OCI-LY1 (cell line): ENCODE data around the gene NFATC2IP.
A peak's percentile ranks its signal among the peaks of the same experiment; 100 is the strongest.

Source experiments
- H2AFZ ChIP-seq: fragments of 200-600 bp; sonication (generic), shearing (Covaris generic); 2 replicates; pipeline ENCODE4 v1.6.0; 2014; ENCODE audit warnings: antibody characterized with exemption, mild to moderate bottlenecking, low read length
- H3F3A ChIP-seq: fragments of 200-600 bp; sonication (generic), shearing (Covaris generic); 2 replicates; pipeline ENCODE4 v1.6.0; 2014; ENCODE audit warnings: mild to moderate bottlenecking, antibody characterized with exemption, low read length, moderate library complexity; ENCODE audit not compliant: insufficient read depth
- H3K27ac ChIP-seq: fragments of 200-600 bp; sonication (generic); 2 replicates; pipeline ENCODE4 v1.5.1; 2014; ENCODE audit warnings: low read length, mixed run types, mild to moderate bottlenecking, low read depth; ENCODE audit not compliant: poor library complexity, severe bottlenecking
- H3K27me3 ChIP-seq: fragments of 200-600 bp; sonication (generic); 2 replicates; pipeline ENCODE4 v1.6.0; 2014; ENCODE audit warnings: antibody characterized with exemption, mild to moderate bottlenecking, low read length, moderate library complexity; ENCODE audit not compliant: insufficient read depth
- H3K36me3 ChIP-seq: fragments of 200-600 bp; sonication (generic); 2 replicates; pipeline ENCODE4 v1.6.1; 2014; ENCODE audit warnings: mild to moderate bottlenecking, antibody characterized with exemption, low read length, moderate library complexity, mixed read lengths; ENCODE audit not compliant: insufficient read depth
- H3K4me1 ChIP-seq: fragments of 200-600 bp; sonication (generic); 2 replicates; pipeline ENCODE4 v1.5.1; 2014; ENCODE audit warnings: mild to moderate bottlenecking, low read length, moderate library complexity; ENCODE audit not compliant: insufficient read depth, severe bottlenecking
- H3K4me2 ChIP-seq: fragments of 200-600 bp; sonication (generic), shearing (Covaris generic); 2 replicates; pipeline ENCODE4 v1.6.1; 2014; ENCODE audit warnings: low read length
- H3K4me3 ChIP-seq: fragments of 200-600 bp; sonication (generic); 2 replicates; pipeline ENCODE4 v1.5.1; 2014; ENCODE audit warnings: low read length, low read depth, mild to moderate bottlenecking, mixed read lengths; ENCODE audit not compliant: poor library complexity, severe bottlenecking
- H3K79me2 ChIP-seq: fragments of 200-600 bp; shearing (Covaris generic); 2 replicates; pipeline ENCODE4 v1.6.1; 2016; ENCODE audit warnings: mixed run types, low read length, mixed read lengths; ENCODE audit not compliant: insufficient read depth
- H3K9ac ChIP-seq: fragments of 200-600 bp; sonication (generic), shearing (Covaris generic); 2 replicates; pipeline ENCODE4 v1.6.1; 2014; ENCODE audit warnings: mild to moderate bottlenecking, low read length, mixed read lengths
- H3K9me2 ChIP-seq: fragments of 200-600 bp; sonication (generic), shearing (Covaris generic); 2 replicates; pipeline ENCODE4 v1.6.1; 2014; ENCODE audit warnings: low read depth, mild to moderate bottlenecking, low read length, mixed read lengths
- H3K9me3 ChIP-seq: fragments of 200-600 bp; shearing (Covaris generic); 2 replicates; pipeline ENCODE4 v1.6.1; 2014; ENCODE audit warnings: low read length, mixed read lengths
- H4K20me1 ChIP-seq: fragments of 200-600 bp; sonication (generic), shearing (Covaris generic); 2 replicates; pipeline ENCODE4 v1.6.0; 2016; ENCODE audit warnings: mild to moderate bottlenecking, low read length; ENCODE audit not compliant: insufficient read depth
- EZH2 ChIP-seq: fragments of 200-600 bp; sonication (generic), shearing (Covaris generic); IDR thresholded peaks from 2 replicates; pipeline ENCODE4 v1.8.0; 2017; ENCODE audit warnings: borderline replicate concordance, mixed run types, mild to moderate bottlenecking, antibody characterized with exemption, low read length, moderate library complexity, mixed read lengths
- TF ChIP-seq, protein P1 (sequence below): fragments of 200-600 bp; sonication (generic), shearing (Covaris generic); IDR thresholded peaks from 2 replicates; pipeline ENCODE4 v1.5.1; 2017; ENCODE audit warnings: mild to moderate bottlenecking, antibody characterized with exemption, low read length, moderate library complexity, mixed read lengths

The NFATC2IP gene

DNA sequence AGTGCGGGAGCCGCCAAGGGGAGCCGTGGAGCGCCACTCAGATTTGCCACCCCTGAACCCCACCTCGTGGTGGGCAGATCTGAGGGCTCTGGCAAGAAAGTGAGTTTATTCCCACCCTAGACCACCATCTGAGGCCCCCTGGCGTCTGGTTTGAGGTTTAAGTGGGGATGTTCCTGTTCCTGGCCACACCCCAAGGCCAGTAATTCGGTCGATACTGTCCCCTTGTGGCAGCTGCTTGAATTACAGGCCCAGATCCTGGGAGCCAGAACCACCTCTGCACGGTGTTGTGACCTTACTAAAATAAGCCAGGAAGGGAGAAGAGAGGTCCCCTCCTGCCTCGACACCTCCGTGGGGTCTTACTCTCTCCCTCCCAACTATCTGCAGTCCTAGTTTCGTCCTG, 30.8 kb downstream of the NFATC2IP start:
- no peak for TF ChIP-seq EZH2
- TF ChIP-seq, protein P1, sequence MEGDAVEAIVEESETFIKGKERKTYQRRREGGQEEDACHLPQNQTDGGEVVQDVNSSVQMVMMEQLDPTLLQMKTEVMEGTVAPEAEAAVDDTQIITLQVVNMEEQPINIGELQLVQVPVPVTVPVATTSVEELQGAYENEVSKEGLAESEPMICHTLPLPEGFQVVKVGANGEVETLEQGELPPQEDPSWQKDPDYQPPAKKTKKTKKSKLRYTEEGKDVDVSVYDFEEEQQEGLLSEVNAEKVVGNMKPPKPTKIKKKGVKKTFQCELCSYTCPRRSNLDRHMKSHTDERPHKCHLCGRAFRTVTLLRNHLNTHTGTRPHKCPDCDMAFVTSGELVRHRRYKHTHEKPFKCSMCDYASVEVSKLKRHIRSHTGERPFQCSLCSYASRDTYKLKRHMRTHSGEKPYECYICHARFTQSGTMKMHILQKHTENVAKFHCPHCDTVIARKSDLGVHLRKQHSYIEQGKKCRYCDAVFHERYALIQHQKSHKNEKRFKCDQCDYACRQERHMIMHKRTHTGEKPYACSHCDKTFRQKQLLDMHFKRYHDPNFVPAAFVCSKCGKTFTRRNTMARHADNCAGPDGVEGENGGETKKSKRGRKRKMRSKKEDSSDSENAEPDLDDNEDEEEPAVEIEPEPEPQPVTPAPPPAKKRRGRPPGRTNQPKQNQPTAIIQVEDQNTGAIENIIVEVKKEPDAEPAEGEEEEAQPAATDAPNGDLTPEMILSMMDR = peak; percentile 88
- H3K36me3 ChIP-seq = peaks cover 7% of the 10 kb centered on the region
- H2AFZ ChIP-seq = no peak overlapping the region

DNA sequence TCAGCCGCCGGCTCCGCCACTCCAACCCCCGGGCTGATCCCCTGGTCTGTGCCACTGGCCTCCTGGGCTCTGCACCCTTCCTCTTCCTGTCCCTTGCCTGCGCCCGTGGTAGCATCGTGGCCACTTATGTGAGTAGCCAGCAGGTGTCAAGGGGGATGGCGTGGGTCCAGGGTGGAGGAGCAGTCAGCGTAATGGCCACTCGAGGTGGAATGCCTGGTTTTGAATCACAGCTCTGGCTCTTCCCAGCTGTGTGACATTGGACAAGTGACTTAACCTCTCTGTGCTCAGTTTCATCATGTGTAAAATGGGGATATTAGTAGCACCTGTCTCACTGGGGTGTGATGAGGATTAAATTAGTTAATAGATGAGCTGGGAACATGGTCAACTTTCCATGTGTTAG, 31.7 kb downstream of the NFATC2IP start:
- no peak overlapping the region for H2AFZ ChIP-seq
- no peak overlapping the region for H3K4me3 ChIP-seq
- no peaks in the 10 kb centered on the region for H3F3A ChIP-seq
- peaks cover 7% of the 10 kb centered on the region for H3K36me3 ChIP-seq
- H3K9me2 ChIP-seq = no peaks in the 10 kb centered on the region
- TF ChIP-seq, protein P1 = no peak
- TF ChIP-seq EZH2 = no peak
- H3K79me2 ChIP-seq = no peaks in the 10 kb centered on the region
- no peak overlapping the region for H3K4me2 ChIP-seq
- H3K4me1 ChIP-seq = peaks cover 12% of the 10 kb centered on the region
- no peaks in the 10 kb centered on the region for H3K27me3 ChIP-seq
- H3K9me3 ChIP-seq = 0 out of 2 replicates have a peak, but pooled peaks cover 3% of the 10 kb centered on the region
- H3K27ac ChIP-seq = no peak overlapping the region
- H4K20me1 ChIP-seq = no peaks in the 10 kb centered on the region
- H3K9ac ChIP-seq = no peak overlapping the region

More for the DNA sequence above, 30.8 kb downstream of the NFATC2IP start:
- Histone ChIP-seq H3K79me2 (no peaks in the 10 kb centered on the region), H3K27me3 (no peaks in the 10 kb centered on the region), H3K9me3 (0 out of 2 replicates have a peak, but pooled peaks cover 3% of the 10 kb centered on the region), H3F3A (no peaks in the 10 kb centered on the region), H3K4me1 (peaks cover 12% of the 10 kb centered on the region), H3K4me3 (no peak overlapping the region), H3K27ac (no peak overlapping the region), H4K20me1 (no peaks in the 10 kb centered on the region), H3K9ac (no peak overlapping the region), H3K9me2 (no peaks in the 10 kb centered on the region), H3K4me2 (no peak overlapping the region)

DNA sequence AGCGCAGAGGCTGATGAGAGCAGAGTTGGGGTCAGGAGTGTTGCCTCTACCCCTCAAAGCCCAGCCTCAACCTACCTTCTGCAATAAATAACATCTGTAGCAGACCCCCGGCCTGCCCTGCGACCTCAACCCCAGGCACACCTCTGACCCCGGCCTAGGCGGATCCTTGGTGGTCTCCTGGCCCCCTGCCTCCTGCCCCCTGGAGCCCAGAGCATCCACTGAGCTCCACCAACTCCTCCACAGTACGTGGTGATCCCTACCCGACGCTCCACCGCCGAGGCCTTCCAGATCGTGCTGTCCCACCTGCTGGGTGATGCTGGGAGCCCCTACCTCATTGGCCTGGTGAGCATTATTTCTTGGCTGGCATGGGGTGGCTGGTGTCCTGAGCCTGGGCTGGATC, 32.2 kb downstream of the NFATC2IP start:
- H3K9ac ChIP-seq = no peak overlapping the region
- H3K27ac ChIP-seq = no peak overlapping the region
- H3K4me2 ChIP-seq = no peak overlapping the region
- H2AFZ ChIP-seq = no peak overlapping the region
- peaks cover 7% of the 10 kb centered on the region for H3K36me3 ChIP-seq
- no peaks in the 10 kb centered on the region for H4K20me1 ChIP-seq
- TF ChIP-seq, protein P1 = no peak
- 0 out of 2 replicates have a peak, but pooled peaks cover 3% of the 10 kb centered on the region for H3K9me3 ChIP-seq
- no peaks in the 10 kb centered on the region for H3K27me3 ChIP-seq
- H3K9me2 ChIP-seq = no peaks in the 10 kb centered on the region
- peaks cover 12% of the 10 kb centered on the region for H3K4me1 ChIP-seq
- no peaks in the 10 kb centered on the region for H3F3A ChIP-seq
- H3K79me2 ChIP-seq = no peaks in the 10 kb centered on the region
- H3K4me3 ChIP-seq = no peak overlapping the region
